ENCODE results near the gene SLC25A3.
A peak's percentile ranks its signal among the peaks of the same experiment; 100 is the strongest.
"Not testable (repeated sequence)": the region's sequence is repeated elsewhere in the genome, so short reads cannot be mapped to it uniquely, and the experiment has no call there.

Gene SLC25A3

DNA sequence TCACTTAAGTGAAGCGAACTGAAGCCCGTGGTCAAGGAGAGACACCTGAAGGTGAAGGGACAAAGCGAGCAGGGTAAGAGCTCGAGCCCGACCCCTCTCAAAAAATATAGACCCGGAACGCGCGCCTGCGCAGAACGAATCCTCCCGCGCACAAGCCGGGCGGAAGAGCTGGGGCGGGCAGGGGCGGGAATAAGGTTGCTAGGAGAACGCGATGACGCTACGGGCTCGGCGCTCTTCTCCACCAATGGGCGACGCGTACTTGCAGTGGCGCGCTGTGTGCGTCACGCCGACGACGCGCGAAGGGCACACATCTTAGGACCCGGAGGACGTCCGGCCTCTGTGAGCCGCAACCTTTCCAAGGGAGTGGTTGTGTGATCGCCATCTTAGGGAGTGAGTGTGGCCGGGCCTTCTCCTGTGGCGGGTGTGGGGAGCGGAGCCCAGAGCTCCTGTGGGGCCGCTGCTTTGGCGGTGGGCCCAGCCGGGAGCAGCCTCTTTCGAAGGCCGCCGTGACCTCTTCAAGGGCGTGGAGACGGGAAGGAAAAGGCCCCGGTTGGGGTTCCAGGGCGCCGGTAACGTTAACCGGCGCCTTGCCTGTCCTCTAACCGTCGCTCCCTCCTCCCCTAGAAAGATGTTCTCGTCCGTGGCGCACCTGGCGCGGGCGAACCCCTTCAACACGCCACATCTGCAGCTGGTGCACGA lies at the start of gene SLC25A3:
TSS of gene SLC25A3 (plus strand) at position 336 of the 699 bp plus-strand sequence. CDS start at position 629, 293 bp downstream.
- Mint-ChIP-seq H3K27me3 (no peaks in the 10 kb centered on the region), H3K36me3 (ENCODE audit: insufficient read depth) (peaks cover 43% of the 10 kb centered on the region), H3K27ac (ENCODE audit: low read depth) (peak within 1 kb of the TSS; percentile 99), H3K4me3 (peak within 1 kb of the TSS; percentile 97), H3K4me1 (peaks cover 32% of the 10 kb centered on the region), H3K9me3 (no peaks in the 10 kb centered on the region)
- peak; percentile 80 to 90 for DNase-seq (ENCODE audit: low spot score in 2 of 2)
- ATAC-seq (replicated peaks; ENCODE audit: extremely low read depth, poor library complexity, severe bottlenecking), result peak; percentile 98

DNA sequence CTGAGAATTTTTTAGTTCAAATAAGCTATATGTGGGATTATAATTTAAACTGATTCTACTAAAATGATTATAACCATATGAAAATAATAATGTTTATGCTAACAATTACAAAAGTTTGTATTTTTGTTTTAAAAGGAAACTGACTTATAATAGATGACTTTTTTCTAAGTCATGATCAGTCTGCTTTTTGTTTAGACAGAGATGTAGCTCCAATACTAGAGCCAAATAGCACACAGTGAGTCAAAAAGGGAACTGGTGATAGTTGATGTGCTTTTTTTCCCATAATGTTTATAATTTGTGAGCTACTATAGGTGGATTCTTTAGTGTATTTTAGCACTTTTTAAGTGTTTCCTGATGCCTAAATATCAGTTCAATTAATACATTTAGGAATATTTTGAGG lies 49.8 kb upstream of the SLC25A3 start:
- no peak for DNase-seq (ENCODE audit: low spot score in 2 of 2)
- Mint-ChIP-seq H3K4me1 (no peaks in the 10 kb centered on the region), H3K9me3 (no peaks in the 10 kb centered on the region), H3K4me3 (no peak overlapping the region), H3K27me3 (no peaks in the 10 kb centered on the region), H3K36me3 (ENCODE audit: insufficient read depth) (peaks cover 58% of the 10 kb centered on the region), H3K27ac (ENCODE audit: low read depth) (peak overlapping the region; percentile 57)
- no peak for ATAC-seq (replicated peaks; ENCODE audit: extremely low read depth, poor library complexity, severe bottlenecking)

GRCh38 chr12:98544751-98545150 lies 48.7 kb upstream of the SLC25A3 start:
- H3K4me1 Mint-ChIP-seq, result no peaks in the 10 kb centered on the region
- ATAC-seq (replicated peaks; ENCODE audit: extremely low read depth, poor library complexity, severe bottlenecking), result no peak
- no peak overlapping the region for H3K27ac Mint-ChIP-seq (ENCODE audit: low read depth)
- DNase-seq (ENCODE audit: low spot score in 2 of 2), result no peak
- no peaks in the 10 kb centered on the region for H3K9me3 Mint-ChIP-seq
- H3K27me3 Mint-ChIP-seq, result no peaks in the 10 kb centered on the region
- peaks cover 59% of the 10 kb centered on the region for H3K36me3 Mint-ChIP-seq (ENCODE audit: insufficient read depth)
- H3K4me3 Mint-ChIP-seq, result no peak overlapping the region

DNA sequence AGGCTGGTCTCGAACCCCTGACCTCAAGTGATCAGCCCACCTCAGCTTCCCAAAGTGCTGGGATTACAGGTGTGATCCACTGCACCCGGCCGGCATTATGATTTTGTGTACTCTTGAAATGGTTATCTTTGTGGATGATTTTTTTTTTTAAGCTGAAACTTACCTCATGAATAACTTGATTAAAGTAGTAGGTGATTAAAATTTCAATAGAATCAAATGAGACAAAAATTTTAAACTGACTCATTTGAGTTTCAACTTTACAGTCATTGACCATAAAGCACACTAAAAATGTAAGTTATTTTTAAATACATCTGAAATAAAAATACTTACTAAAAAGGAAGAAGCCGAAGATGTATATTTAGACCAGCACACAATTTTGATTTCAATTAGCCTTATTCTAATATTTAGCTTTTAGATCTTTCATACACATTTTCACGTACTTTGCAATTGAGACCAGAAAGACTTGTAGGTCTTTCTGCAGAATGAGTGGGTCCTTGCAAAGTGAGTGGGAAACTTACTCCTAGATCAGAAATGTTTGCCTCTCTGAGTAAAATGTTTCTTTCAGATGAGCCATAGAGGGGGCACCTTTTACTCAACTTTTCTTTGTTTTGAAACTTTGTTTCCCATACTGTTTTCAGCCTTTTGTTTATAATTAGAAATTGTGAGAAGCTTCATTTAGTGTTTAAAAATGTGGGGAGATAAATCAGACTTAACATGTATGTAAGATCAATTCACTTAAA lies 43.9 kb upstream of the SLC25A3 start:
- no peak overlapping the region for H3K4me3 Mint-ChIP-seq
- peaks cover 47% of the 10 kb centered on the region for H3K36me3 Mint-ChIP-seq (ENCODE audit: insufficient read depth)
- H3K4me1 Mint-ChIP-seq, result no peaks in the 10 kb centered on the region
- ATAC-seq (replicated peaks; ENCODE audit: extremely low read depth, poor library complexity, severe bottlenecking) (no peak), DNase-seq (ENCODE audit: low spot score in 2 of 2) (no peak)
- H3K9me3 Mint-ChIP-seq, result no peaks in the 10 kb centered on the region
- no peak overlapping the region for H3K27ac Mint-ChIP-seq (ENCODE audit: low read depth)
- H3K27me3 Mint-ChIP-seq, result no peaks in the 10 kb centered on the region

GRCh38 chr12:98551787-98552186 lies 41.7 kb upstream of the SLC25A3 start:
- Mint-ChIP-seq H3K36me3 (ENCODE audit: insufficient read depth) (peaks cover 38% of the 10 kb centered on the region), H3K27ac (ENCODE audit: low read depth) (no peak overlapping the region), H3K4me1 (peaks cover 5% of the 10 kb centered on the region), H3K9me3 (no peaks in the 10 kb centered on the region), H3K4me3 (no peak overlapping the region), H3K27me3 (no peaks in the 10 kb centered on the region)
- DNase-seq (ENCODE audit: low spot score in 2 of 2) (no peak), ATAC-seq (replicated peaks; ENCODE audit: extremely low read depth, poor library complexity, severe bottlenecking) (no peak)

DNA sequence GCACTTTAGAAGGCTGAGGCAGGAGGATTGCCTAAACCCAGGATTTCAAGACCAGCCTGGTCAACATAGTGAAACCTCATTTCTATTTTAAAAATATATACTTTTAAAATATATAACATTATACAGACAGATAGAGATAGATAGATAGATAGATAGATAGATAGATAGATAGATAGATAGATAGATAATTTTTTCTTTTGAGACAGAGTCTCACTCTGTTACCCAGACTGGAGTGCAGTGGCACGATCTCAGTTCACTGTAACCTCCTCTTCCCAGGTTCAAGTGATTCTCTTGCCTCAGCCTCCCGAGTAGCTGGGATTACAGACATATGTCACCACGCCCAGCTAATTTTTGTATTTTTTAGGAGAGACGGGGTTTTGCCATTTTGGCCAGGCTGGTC lies 35.4 kb upstream of the SLC25A3 start:
- not testable (repeated sequence) for H3K4me3 Mint-ChIP-seq; H3K4me1 Mint-ChIP-seq; H3K27ac Mint-ChIP-seq (ENCODE audit: low read depth); H3K27me3 Mint-ChIP-seq; H3K9me3 Mint-ChIP-seq; ATAC-seq (replicated peaks; ENCODE audit: extremely low read depth, poor library complexity, severe bottlenecking); DNase-seq (ENCODE audit: low spot score in 2 of 2); H3K36me3 Mint-ChIP-seq (ENCODE audit: insufficient read depth)

DNA sequence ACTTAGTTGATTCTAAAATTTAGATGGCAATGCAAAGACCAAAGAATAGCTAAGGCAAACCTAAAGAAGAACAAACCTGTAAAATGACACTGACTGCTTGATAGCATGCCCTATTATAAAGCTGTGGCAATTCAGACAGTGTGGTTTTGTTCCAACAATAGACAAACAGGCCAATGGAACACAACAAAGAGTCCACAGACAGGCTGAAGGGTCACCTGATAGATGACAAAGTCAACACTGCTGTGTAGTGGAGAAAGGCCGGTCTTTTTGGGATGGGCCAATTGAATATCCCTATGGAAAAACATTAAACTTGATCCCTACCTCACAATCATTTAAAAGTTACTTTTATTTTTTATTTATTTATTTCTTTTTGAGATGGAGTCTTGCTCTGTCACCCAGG lies 33.8 kb upstream of the SLC25A3 start:
- no peak for DNase-seq (ENCODE audit: low spot score in 2 of 2)
- H3K9me3 Mint-ChIP-seq, result no peaks in the 10 kb centered on the region
- H3K4me1 Mint-ChIP-seq, result peaks cover 5% of the 10 kb centered on the region
- H3K4me3 Mint-ChIP-seq, result no peak overlapping the region
- no peak overlapping the region for H3K27ac Mint-ChIP-seq (ENCODE audit: low read depth)
- no peaks in the 10 kb centered on the region for H3K27me3 Mint-ChIP-seq
- H3K36me3 Mint-ChIP-seq (ENCODE audit: insufficient read depth), result peaks cover 2% of the 10 kb centered on the region
- ATAC-seq (replicated peaks; ENCODE audit: extremely low read depth, poor library complexity, severe bottlenecking), result no peak

GRCh38 chr12:98561846-98562245 lies 31.6 kb upstream of the SLC25A3 start:
- Mint-ChIP-seq H3K27ac (ENCODE audit: low read depth) (no peak overlapping the region), H3K36me3 (ENCODE audit: insufficient read depth) (peaks cover 2% of the 10 kb centered on the region), H3K4me3 (no peak overlapping the region), H3K27me3 (no peaks in the 10 kb centered on the region), H3K4me1 (peaks cover 3% of the 10 kb centered on the region), H3K9me3 (no peaks in the 10 kb centered on the region)
- ATAC-seq (replicated peaks; ENCODE audit: extremely low read depth, poor library complexity, severe bottlenecking) (no peak), DNase-seq (ENCODE audit: low spot score in 2 of 2) (no peak)

DNA sequence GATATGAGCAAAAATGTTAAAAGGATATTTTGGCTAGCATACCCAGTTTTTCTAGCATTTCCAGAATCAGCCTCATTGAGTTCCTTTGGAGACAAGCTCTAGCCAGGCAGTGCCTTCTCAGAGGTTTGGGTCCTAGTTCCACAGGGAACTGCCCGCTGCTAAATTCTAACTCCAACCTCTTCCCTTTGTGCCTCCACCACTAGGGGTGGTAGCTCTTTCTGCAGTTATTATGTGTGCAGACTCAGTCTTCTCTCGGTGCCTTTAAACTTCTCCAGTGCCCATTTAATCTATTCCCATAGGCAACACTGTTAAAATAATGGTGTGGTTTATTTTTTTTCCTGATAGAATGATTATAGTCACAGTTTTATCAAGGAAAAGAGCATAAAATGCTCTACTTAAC lies 21.5 kb upstream of the SLC25A3 start:
- ATAC-seq (replicated peaks; ENCODE audit: extremely low read depth, poor library complexity, severe bottlenecking), result no peak
- Mint-ChIP-seq H3K27me3 (no peaks in the 10 kb centered on the region), H3K4me1 (peaks cover 2% of the 10 kb centered on the region), H3K27ac (ENCODE audit: low read depth) (no peak overlapping the region), H3K9me3 (no peaks in the 10 kb centered on the region), H3K4me3 (no peak overlapping the region), H3K36me3 (ENCODE audit: insufficient read depth) (no peaks in the 10 kb centered on the region)
- DNase-seq (ENCODE audit: low spot score in 2 of 2), result no peak

GRCh38 chr12:98574110-98574509 lies 19.4 kb upstream of the SLC25A3 start:
- no peak for DNase-seq (ENCODE audit: low spot score in 2 of 2)
- Mint-ChIP-seq H3K27me3 (no peaks in the 10 kb centered on the region), H3K27ac (ENCODE audit: low read depth) (no peak overlapping the region), H3K4me3 (no peak overlapping the region), H3K36me3 (ENCODE audit: insufficient read depth) (no peaks in the 10 kb centered on the region), H3K4me1 (no peaks in the 10 kb centered on the region), H3K9me3 (no peaks in the 10 kb centered on the region)
- ATAC-seq (replicated peaks; ENCODE audit: extremely low read depth, poor library complexity, severe bottlenecking), result no peak

DNA sequence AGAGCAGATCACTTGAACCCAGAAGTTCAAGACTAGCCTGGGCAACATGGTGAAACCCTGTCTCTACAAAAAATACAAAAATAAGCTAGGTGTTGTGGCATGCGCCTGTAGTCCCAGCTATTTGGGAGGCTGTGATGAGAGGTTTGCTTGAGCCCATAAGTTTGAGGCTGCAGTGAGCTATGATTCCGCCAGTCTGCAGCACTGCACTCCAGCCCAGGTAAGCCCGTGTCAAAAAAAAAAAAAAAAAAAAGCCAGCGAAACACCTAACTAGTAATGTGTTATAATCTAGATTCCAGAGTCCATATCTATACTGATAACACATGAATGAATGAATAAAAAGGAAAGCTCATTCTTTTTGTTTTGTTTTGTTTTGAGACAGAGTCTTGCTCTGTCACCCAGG lies 18.5 kb upstream of the SLC25A3 start:
- Mint-ChIP-seq H3K4me1 (no peaks in the 10 kb centered on the region), H3K27me3 (no peaks in the 10 kb centered on the region), H3K36me3 (ENCODE audit: insufficient read depth) (no peaks in the 10 kb centered on the region), H3K9me3 (no peaks in the 10 kb centered on the region), H3K4me3 (no peak overlapping the region), H3K27ac (ENCODE audit: low read depth) (no peak overlapping the region)
- DNase-seq (ENCODE audit: low spot score in 2 of 2) (no peak), ATAC-seq (replicated peaks; ENCODE audit: extremely low read depth, poor library complexity, severe bottlenecking) (no peak)

DNA sequence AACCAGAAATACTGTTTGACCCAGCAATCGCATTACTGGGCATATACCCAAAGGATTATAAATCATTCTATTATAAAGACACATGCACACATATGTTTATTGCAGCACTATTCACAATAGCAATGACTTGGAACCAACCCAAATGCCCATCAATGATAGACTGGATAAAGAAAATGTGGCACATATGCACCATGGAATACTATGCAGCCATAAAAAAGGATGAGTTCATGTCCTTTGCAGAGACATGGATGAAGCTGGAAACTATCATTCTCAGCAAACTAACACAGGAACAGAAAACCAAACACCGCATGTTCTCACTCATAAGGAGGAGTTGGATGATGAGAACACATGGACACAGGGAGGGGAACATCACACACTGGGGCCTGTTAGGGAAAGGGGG lies 16.7 kb upstream of the SLC25A3 start:
- not testable (repeated sequence) for H3K36me3 Mint-ChIP-seq (ENCODE audit: insufficient read depth); H3K27ac Mint-ChIP-seq (ENCODE audit: low read depth); H3K9me3 Mint-ChIP-seq; H3K4me3 Mint-ChIP-seq; ATAC-seq (replicated peaks; ENCODE audit: extremely low read depth, poor library complexity, severe bottlenecking); H3K4me1 Mint-ChIP-seq; DNase-seq (ENCODE audit: low spot score in 2 of 2); H3K27me3 Mint-ChIP-seq

DNA sequence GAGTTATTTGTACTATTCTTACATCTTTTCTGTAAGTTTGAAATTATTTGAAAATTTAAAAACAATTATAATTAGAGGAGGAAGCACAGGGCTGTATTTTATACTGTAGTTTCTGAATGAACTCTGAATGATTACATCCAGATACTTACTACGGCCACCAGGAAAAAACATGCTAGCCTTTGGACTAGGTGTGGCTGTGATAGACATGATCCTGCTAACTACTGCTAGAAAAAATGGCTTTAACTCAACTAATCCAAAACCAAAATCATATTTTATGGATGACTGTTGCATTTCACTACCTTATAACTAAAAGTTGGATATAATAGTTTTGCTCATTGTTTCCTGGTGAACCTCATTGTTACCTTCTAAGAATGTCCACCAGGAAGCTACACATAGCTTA lies 15.1 kb upstream of the SLC25A3 start:
- no peaks in the 10 kb centered on the region for H3K36me3 Mint-ChIP-seq (ENCODE audit: insufficient read depth)
- H3K9me3 Mint-ChIP-seq, result no peaks in the 10 kb centered on the region
- H3K4me1 Mint-ChIP-seq, result no peaks in the 10 kb centered on the region
- H3K27me3 Mint-ChIP-seq, result no peaks in the 10 kb centered on the region
- no peak for DNase-seq (ENCODE audit: low spot score in 2 of 2)
- no peak overlapping the region for H3K27ac Mint-ChIP-seq (ENCODE audit: low read depth)
- no peak for ATAC-seq (replicated peaks; ENCODE audit: extremely low read depth, poor library complexity, severe bottlenecking)
- no peak overlapping the region for H3K4me3 Mint-ChIP-seq
